ENCODE data around the gene PRG2.
"Not testable (repeated sequence)": the region's sequence is repeated elsewhere in the genome, so short reads cannot be mapped to it uniquely, and the experiment has no call there.

The PRG2 gene

GRCh38 chr11:57361926-57362325, 28.5 kb downstream of the PRG2 start:
- no peak overlapping the region for H3K4me3 ChIP-seq (replicated peaks in 1 of 2; ENCODE audit: low read depth in 2 of 2, low read length in 2 of 2)
- DNase-seq (ENCODE audit: low read depth in 2 of 2), result no peak
- no peak for TF ChIP-seq CTCF (IDR thresholded peaks at IDR 0.05; ENCODE audit: low read depth, low read length)

- DNase-seq (ENCODE audit: low read depth in 2 of 2), result not testable (repeated sequence)
Observed at GRCh38 chr11:57361420-57361819, 29.0 kb downstream of the PRG2 start.

GRCh38 chr11:57360991-57361390, 29.5 kb downstream of the PRG2 start:
- H3K4me3 ChIP-seq (replicated peaks in 1 of 2; ENCODE audit: low read depth in 2 of 2, low read length in 2 of 2), result no peak overlapping the region
- no peak for TF ChIP-seq CTCF (IDR thresholded peaks at IDR 0.05; ENCODE audit: low read depth, low read length)
- DNase-seq (ENCODE audit: low read depth in 2 of 2), result no peak

More at GRCh38 chr11:57361420-57361819, 29.0 kb downstream of the PRG2 start:
- H3K4me3 ChIP-seq (replicated peaks in 1 of 2; ENCODE audit: low read depth in 2 of 2, low read length in 2 of 2), result not testable (repeated sequence)

- no peak for TF ChIP-seq CTCF (IDR thresholded peaks at IDR 0.05; ENCODE audit: low read depth, low read length)
- H3K4me3 ChIP-seq (replicated peaks in 1 of 2; ENCODE audit: low read depth in 2 of 2, low read length in 2 of 2), result no peak overlapping the region
- no peak for DNase-seq (ENCODE audit: low read depth in 2 of 2)
Observed at GRCh38 chr11:57359896-57360690, 30.4 kb downstream of the PRG2 start.

GRCh38 chr11:57359396-57359795, 31.1 kb downstream of the PRG2 start:
- no peak for TF ChIP-seq CTCF (IDR thresholded peaks at IDR 0.05; ENCODE audit: low read depth, low read length)
- H3K4me3 ChIP-seq (replicated peaks in 1 of 2; ENCODE audit: low read depth in 2 of 2, low read length in 2 of 2), result no peak overlapping the region
- no peak for DNase-seq (ENCODE audit: low read depth in 2 of 2)

GRCh38 chr11:57358991-57359390, 31.5 kb downstream of the PRG2 start:
- DNase-seq (ENCODE audit: low read depth in 2 of 2), result no peak
- TF ChIP-seq CTCF (IDR thresholded peaks at IDR 0.05; ENCODE audit: low read depth, low read length), result no peak
- H3K4me3 ChIP-seq (replicated peaks in 1 of 2; ENCODE audit: low read depth in 2 of 2, low read length in 2 of 2), result no peak overlapping the region

- peak; percentile 5 to 14 for DNase-seq (ENCODE audit: low read depth in 2 of 2)
Observed at GRCh38 chr11:57358543-57358961, 31.9 kb downstream of the PRG2 start.

More at GRCh38 chr11:57358543-57358961, 31.9 kb downstream of the PRG2 start:
- TF ChIP-seq CTCF (IDR thresholded peaks at IDR 0.05; ENCODE audit: low read depth, low read length), result no peak
- no peak overlapping the region for H3K4me3 ChIP-seq (replicated peaks in 1 of 2; ENCODE audit: low read depth in 2 of 2, low read length in 2 of 2)

Measured in cardiac fibroblast (primary cell).